Neural cell (in vitro differentiated cells): ENCODE measurements around the gene IBA57.

Source experiments
- CTCF ChIP-seq: fragments of 450-650 bp; IDR thresholded peaks from 2 replicates; pipeline ENCODE4 v1.5.1; 2014; ENCODE audit warnings: antibody characterized with exemption, mild to moderate bottlenecking, moderate library complexity; ENCODE audit not compliant: poor library complexity, severe bottlenecking
- EP300 ChIP-seq: fragments of 450-650 bp; conservative IDR thresholded peaks from 2 replicates; pipeline ENCODE4 v1.6.1; 2014; ENCODE audit warnings: antibody characterized with exemption, mild to moderate bottlenecking, moderate library complexity; ENCODE audit not compliant: poor library complexity, severe bottlenecking
- EZH2 ChIP-seq: fragments of 200-600, 300-800 bp; shearing (Covaris generic), sonication (generic); IDR thresholded peaks from 2 replicates; pipeline ENCODE4 v1.6.1; 2014; ENCODE audit warnings: antibody characterized with exemption, low read length, borderline replicate concordance, mild to moderate bottlenecking; ENCODE audit not compliant: insufficient read depth, poor library complexity, severe bottlenecking
- POLR2AphosphoS5 ChIP-seq: IDR thresholded peaks from 2 replicates; pipeline ENCODE4 v1.6.1; 2012
- RAD21 ChIP-seq: fragments of 450-650 bp; conservative IDR thresholded peaks from 2 replicates; pipeline ENCODE4 v1.6.1; 2014; ENCODE audit warnings: antibody characterized with exemption, mild to moderate bottlenecking, moderate library complexity
- REST ChIP-seq: IDR thresholded peaks from 2 replicates; pipeline ENCODE4 v1.6.1; 2012; ENCODE audit warnings: borderline replicate concordance
- SMC3 ChIP-seq: fragments of 450-650 bp; conservative IDR thresholded peaks from 2 replicates; pipeline ENCODE4 v1.6.1; 2014; ENCODE audit warnings: antibody characterized with exemption, mild to moderate bottlenecking, moderate library complexity; ENCODE audit not compliant: poor library complexity
- TAF1 ChIP-seq: IDR thresholded peaks from 2 replicates; pipeline ENCODE4 v1.6.1; 2012; ENCODE audit warnings: low read depth

GRCh38 chr1:228180271-228180958 lies 14.8 kb downstream of the IBA57 start:
- TF ChIP-seq EP300 (no peak), CTCF (no peak), REST (no peak), RAD21 (no peak), POLR2AphosphoS5 (no peak), EZH2 (no peak), SMC3 (no peak), TAF1 (no peak)
